ENCODE results near the gene SMIM23. TPM values are rescaled to one million over a fixed set of nuclear protein-coding genes. Genes with fewer than 3 reads are reported as not detected.

The SMIM23 gene
- total and polyA plus RNA-seq, 2 experiments from 2014 or later, result not detected

GRCh38 chr5:171783051-171783450 lies 2.6 kb upstream of the SMIM23 start:
- H3K4me1 Mint-ChIP-seq, result no peaks in the 10 kb centered on the region

More at GRCh38 chr5:171783051-171783450, 2.6 kb upstream of the SMIM23 start:
- no peak overlapping the region for H3K27ac Mint-ChIP-seq
- TF ChIP-seq NANOG (IDR thresholded peaks at IDR 0.05; ENCODE audit: borderline replicate concordance) (no peak), STAT1 (IDR thresholded peaks at IDR 0.05; ENCODE audit: unreplicated experiment) (no peak), CREB1 (CRISPR knock-in tag; IDR thresholded peaks at IDR 0.05; ENCODE audit: low read depth) (no peak), EZH2phosphoT487 (IDR thresholded peaks at IDR 0.05; ENCODE audit: unreplicated experiment) (no peak), ETS1 (IDR thresholded peaks at IDR 0.05) (no peak), ZNF331 (CRISPR knock-in tag; IDR thresholded peaks at IDR 0.05; ENCODE audit: low read depth) (no peak), POLR2AphosphoS5 (IDR thresholded peaks at IDR 0.05; ENCODE audit: low read depth) (no peak), EZH2 (IDR thresholded peaks at IDR 0.05; ENCODE audit: low read depth, unreplicated experiment) (no peak), CTCF (conservative IDR thresholded peaks at IDR 0.05; ENCODE audit: low read depth in 2 of 2) (no peak), REST (IDR thresholded peaks at IDR 0.05; ENCODE audit: unreplicated experiment) (no peak), ZNF462 (CRISPR knock-in tag; IDR thresholded peaks at IDR 0.05) (no peak), JUNB (IDR thresholded peaks at IDR 0.05; ENCODE audit: unreplicated experiment) (no peak), ZNF114 (CRISPR knock-in tag; IDR thresholded peaks at IDR 0.05) (no peak)
- Histone ChIP-seq H3K36me3 (ENCODE audit: insufficient read depth) (no peaks in the 10 kb centered on the region), H4K20me1 (replicated peaks; ENCODE audit: insufficient read depth) (no peaks in the 10 kb centered on the region), H3K4me1 (ENCODE audit: insufficient read depth) (no peaks in the 10 kb centered on the region), H3K27ac (ENCODE audit: low read depth) (no peak overlapping the region), H3K4me3 (no peak overlapping the region), H3K27me3 (ENCODE audit: insufficient read depth) (no peaks in the 10 kb centered on the region), H3K9me2 (ENCODE audit: insufficient read depth) (no peaks in the 10 kb centered on the region), H3F3A (replicated peaks; ENCODE audit: low read depth) (no peaks in the 10 kb centered on the region), H3K79me2 (replicated peaks; ENCODE audit: insufficient read depth) (no peaks in the 10 kb centered on the region), H2AFZ (no peak overlapping the region), H3K4me2 (no peak overlapping the region)
- H3K27me3 Mint-ChIP-seq (ENCODE audit: insufficient read depth, low read depth, poor library complexity), result no peaks in the 10 kb centered on the region
- no peak for ATAC-seq
- H3K9me3 Mint-ChIP-seq, result peaks cover 3% of the 10 kb centered on the region; the same call in 1 of the 3 replicates
- no peak overlapping the region for H3K4me3 Mint-ChIP-seq
- DNase-seq (ENCODE audit: low spot score), result no peak
- H3K36me3 Mint-ChIP-seq (ENCODE audit: low read depth), result no peaks in the 10 kb centered on the region; the same call in 2 of the 3 replicates
